Panc1 (cell line): ENCODE data around the gene RPL3.

Experiments
- CTCF ChIP-seq: fragments of 450-650 bp; IDR thresholded peaks from 2 replicates; pipeline ENCODE4 v1.5.1; 2017; ENCODE audit warnings: mild to moderate bottlenecking
- POLR2AphosphoS5 ChIP-seq: IDR thresholded peaks from 2 replicates; pipeline ENCODE4 v1.6.1; 2012; ENCODE audit warnings: mild to moderate bottlenecking, low read depth, low read length, moderate library complexity
- REST ChIP-seq, 2 experiments: IDR thresholded peaks; 2 replicates each; pipeline ENCODE4 v1.6.1; 2011 to 2012; ENCODE audit warnings: low read depth in 2 of 2, control low read depth in 1 of 2, low read length in 1 of 2, mild to moderate bottlenecking in 1 of 2, moderate library complexity in 1 of 2; ENCODE audit not compliant: insufficient read depth in 1 of 2
- TCF7L2 ChIP-seq: IDR thresholded peaks from 2 replicates; pipeline ENCODE4 v1.6.1; 2011; ENCODE audit warnings: mild to moderate bottlenecking, low read depth, low read length, inconsistent platforms

GRCh38 chr22:39327995-39328754 lies 8.8 kb upstream of the RPL3 start:
- no peak for TF ChIP-seq CTCF
- TF ChIP-seq TCF7L2: no peak
- TF ChIP-seq REST (IDR thresholded peaks at IDR 0.05; ENCODE audit: insufficient read depth in 1 of 2, low read depth in 2 of 2, low read length in 1 of 2): no peak
- TF ChIP-seq POLR2AphosphoS5: no peak
